Measurements from ENCODE around the gene AFF3.

DNA sequence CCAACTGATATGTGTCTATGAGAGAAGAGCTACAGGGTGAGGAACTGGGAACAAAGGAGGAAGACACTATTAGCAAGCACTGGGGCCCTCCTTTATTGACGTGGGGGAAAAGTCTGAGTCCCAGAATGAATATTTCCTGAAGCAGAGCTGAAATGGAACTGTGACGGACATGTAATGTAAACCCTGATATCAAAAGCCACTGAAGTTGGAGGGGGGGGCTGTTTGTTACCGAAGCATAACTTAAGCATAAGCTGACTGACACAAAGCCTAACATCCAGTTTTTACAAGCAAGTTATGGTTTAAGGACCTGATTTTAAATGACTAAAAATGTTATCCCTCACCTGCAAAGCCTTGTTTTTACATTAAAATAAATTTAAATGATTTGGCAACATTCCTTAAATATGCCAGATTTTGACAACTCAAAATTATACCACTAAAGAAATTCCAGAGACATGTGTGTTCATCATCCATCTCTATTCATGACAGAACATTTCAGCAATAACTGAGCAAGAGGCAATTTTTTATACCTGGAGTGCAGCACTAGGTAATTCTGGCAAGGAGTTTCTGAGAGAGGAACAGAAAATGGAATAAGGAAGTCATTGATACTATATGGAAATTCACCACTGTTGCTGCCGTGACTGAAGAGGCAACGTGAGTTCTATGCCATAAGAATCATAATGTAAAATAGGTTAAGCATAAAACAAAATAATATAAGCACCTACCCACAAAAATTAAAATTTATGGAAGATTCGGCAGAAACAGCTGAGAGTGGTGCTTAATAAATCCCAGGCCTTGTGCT lies 186.0 kb downstream of the AFF3 start:
- TF ChIP-seq POLR2A (IDR thresholded peaks at IDR 0.05) (no peak), POLR2AphosphoS5 (IDR thresholded peaks at IDR 0.05) (no peak)
